Endothelial cell of umbilical vein (primary cell): Measurements from ENCODE around the gene SMIM10L2A.

Source experiments
- CTCF ChIP-seq, 2 donors: IDR thresholded peaks; 1 replicate in 1 of 2; 2 replicates in 1 of 2; pipeline ENCODE4 v1.5.1; 2011; ENCODE audit warnings: low read length in 2 of 2, mild to moderate bottlenecking in 2 of 2, moderate library complexity in 2 of 2, control low read depth in 1 of 2, inconsistent platforms in 1 of 2, low read depth in 1 of 2; ENCODE audit not compliant: insufficient read depth in 1 of 2; ENCODE audit errors: extremely low read depth in 1 of 2
- EZH2 ChIP-seq: IDR thresholded peaks from 2 replicates; pipeline ENCODE4 v1.6.1; 2012; ENCODE audit warnings: borderline replicate concordance, low read depth, mild to moderate bottlenecking, moderate library complexity, low read length, inconsistent platforms; ENCODE audit not compliant: severe bottlenecking
- FOS ChIP-seq: IDR thresholded peaks from 2 replicates; pipeline ENCODE4 v1.6.1; 2011; ENCODE audit warnings: mild to moderate bottlenecking, low read length, moderate library complexity, borderline replicate concordance; ENCODE audit not compliant: insufficient read depth
- MAX ChIP-seq: IDR thresholded peaks from 2 replicates; pipeline ENCODE4 v1.6.1; 2011; ENCODE audit not compliant: insufficient read depth, insufficient read length
- MYC ChIP-seq: IDR thresholded peaks from one replicate; pipeline ENCODE4 v1.6.1; 2011; ENCODE audit warnings: mild to moderate bottlenecking, low read depth, low read length
- POLR2A ChIP-seq: IDR thresholded peaks from 2 replicates; pipeline ENCODE4 v1.6.1; 2012; ENCODE audit warnings: low read depth, mild to moderate bottlenecking, control low read depth, low read length
- POLR2AphosphoS5 ChIP-seq: IDR thresholded peaks from 2 replicates; pipeline ENCODE4 v1.6.1; 2012; ENCODE audit warnings: low read depth, mild to moderate bottlenecking, control low read depth, low read length, moderate library complexity; ENCODE audit not compliant: insufficient read depth

DNA sequence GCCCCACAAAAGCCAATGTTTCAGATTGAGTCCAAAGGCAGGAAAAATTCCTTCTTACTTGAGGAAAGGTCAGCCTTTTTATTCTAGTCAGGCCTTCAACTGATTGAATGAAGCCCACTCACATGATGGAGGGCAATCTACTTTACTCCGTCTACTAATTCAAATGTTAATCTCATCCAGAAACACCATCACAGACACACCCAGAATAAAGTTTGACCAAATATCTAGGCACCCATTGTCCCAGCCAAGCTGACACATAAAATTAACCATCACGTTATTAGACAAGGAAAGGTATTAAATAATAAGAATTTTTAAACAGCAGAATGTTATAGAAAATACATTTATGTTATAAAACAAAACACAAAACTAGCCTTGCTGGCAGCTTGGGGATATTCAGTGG lies 32.9 kb upstream of the SMIM10L2A start:
- no peak for TF ChIP-seq CTCF (IDR thresholded peaks at IDR 0.05; ENCODE audit: extremely low read depth in 1 of 2, insufficient read depth in 1 of 2, low read depth in 1 of 2, low read length in 2 of 2)
- no peak for TF ChIP-seq EZH2
- TF ChIP-seq POLR2A: no peak
- TF ChIP-seq FOS: no peak
- TF ChIP-seq POLR2AphosphoS5: no peak
- TF ChIP-seq MAX: no peak
- TF ChIP-seq MYC: no peak
